ENCODE data around the gene ATP6V0E1.

The ATP6V0E1 gene

DNA sequence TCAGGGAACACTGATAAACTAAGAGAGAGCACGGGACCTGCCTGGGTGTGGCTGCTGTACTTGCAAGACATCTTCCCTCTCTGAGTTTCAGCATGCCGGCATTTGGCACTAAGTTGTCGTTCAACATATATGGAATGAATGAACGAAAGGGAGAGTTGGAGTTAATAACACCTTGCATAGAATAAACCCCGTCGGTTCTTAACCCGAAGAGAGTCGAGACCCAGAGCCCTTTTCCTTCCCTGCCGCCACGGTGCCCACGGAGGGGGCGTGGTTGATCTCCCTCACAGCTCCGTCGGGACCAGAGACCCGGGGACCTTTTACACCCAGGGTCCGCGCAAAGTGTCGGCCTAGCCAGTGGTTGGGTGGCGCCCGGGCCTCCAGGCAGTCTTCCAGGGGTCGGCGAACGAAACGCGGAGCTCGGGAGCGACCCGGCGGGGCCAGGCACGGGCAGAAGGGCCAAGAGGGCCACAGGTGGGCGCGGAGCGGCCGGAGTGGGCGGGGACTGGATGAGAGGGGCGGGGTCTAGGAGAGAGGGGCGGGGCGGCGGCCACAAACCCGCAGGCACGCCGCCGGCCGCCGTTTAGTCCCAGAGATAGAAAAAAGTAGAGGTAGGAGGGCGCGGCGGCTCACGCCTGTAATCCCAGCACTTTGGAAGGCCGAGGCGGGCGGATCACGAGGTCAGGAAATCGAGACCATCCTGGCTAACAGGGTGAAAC, 25.1 kb upstream of the ATP6V0E1 start (continued):
- TF ChIP-seq ZNF433 (tag by site-specific recombination; IDR thresholded peaks at IDR 0.05; ENCODE audit: low read depth) (no peak), KLF9 (tag by site-specific recombination; IDR thresholded peaks at IDR 0.05; ENCODE audit: low read depth) (peak; percentile 94), ZBTB8A (tag by site-specific recombination; IDR thresholded peaks at IDR 0.05) (peak; percentile 82), ZNF311 (tag by site-specific recombination; IDR thresholded peaks at IDR 0.05; ENCODE audit: borderline replicate concordance) (no peak), ZNF221 (tag by site-specific recombination; IDR thresholded peaks at IDR 0.05; ENCODE audit: borderline replicate concordance) (no peak), RBAK (tag by site-specific recombination; IDR thresholded peaks at IDR 0.05) (no peak), ZNF654 (tag by site-specific recombination; IDR thresholded peaks at IDR 0.05; ENCODE audit: low read depth) (no peak), KLF1 (tag by site-specific recombination; IDR thresholded peaks at IDR 0.05) (no peak), SP7 (tag by site-specific recombination; IDR thresholded peaks at IDR 0.05) (no peak), ZNF830 (tag by site-specific recombination; IDR thresholded peaks at IDR 0.05; ENCODE audit: low read depth) (no peak), BCL11B (tag by site-specific recombination; IDR thresholded peaks at IDR 0.05; ENCODE audit: low read depth) (no peak), OSR2 (tag by site-specific recombination; IDR thresholded peaks at IDR 0.05) (no peak), HOXA7 (CRISPR knock-in tag; IDR thresholded peaks at IDR 0.05; ENCODE audit: borderline replicate concordance) (no peak), SP2 (tag by site-specific recombination; IDR thresholded peaks at IDR 0.05) (no peak), ZNF658 (tag by site-specific recombination; IDR thresholded peaks at IDR 0.05) (no peak), ZNF19 (tag by site-specific recombination; IDR thresholded peaks at IDR 0.05; ENCODE audit: low read depth) (no peak), ZNF548 (tag by site-specific recombination; IDR thresholded peaks at IDR 0.05) (no peak), SCRT1 (tag by site-specific recombination; IDR thresholded peaks at IDR 0.05; ENCODE audit: borderline replicate concordance) (peak; percentile 86), ZNF623 (tag by site-specific recombination; IDR thresholded peaks at IDR 0.05) (no peak), ZBTB7A (tag by site-specific recombination; IDR thresholded peaks at IDR 0.05; ENCODE audit: low read depth) (no peak), GFI1B (tag by site-specific recombination; IDR thresholded peaks at IDR 0.05) (no peak), ZNF624 (tag by site-specific recombination; IDR thresholded peaks at IDR 0.05) (no peak), ZNF140 (tag by site-specific recombination; IDR thresholded peaks at IDR 0.05) (no peak)
- TF ChIP-seq, protein P1, sequence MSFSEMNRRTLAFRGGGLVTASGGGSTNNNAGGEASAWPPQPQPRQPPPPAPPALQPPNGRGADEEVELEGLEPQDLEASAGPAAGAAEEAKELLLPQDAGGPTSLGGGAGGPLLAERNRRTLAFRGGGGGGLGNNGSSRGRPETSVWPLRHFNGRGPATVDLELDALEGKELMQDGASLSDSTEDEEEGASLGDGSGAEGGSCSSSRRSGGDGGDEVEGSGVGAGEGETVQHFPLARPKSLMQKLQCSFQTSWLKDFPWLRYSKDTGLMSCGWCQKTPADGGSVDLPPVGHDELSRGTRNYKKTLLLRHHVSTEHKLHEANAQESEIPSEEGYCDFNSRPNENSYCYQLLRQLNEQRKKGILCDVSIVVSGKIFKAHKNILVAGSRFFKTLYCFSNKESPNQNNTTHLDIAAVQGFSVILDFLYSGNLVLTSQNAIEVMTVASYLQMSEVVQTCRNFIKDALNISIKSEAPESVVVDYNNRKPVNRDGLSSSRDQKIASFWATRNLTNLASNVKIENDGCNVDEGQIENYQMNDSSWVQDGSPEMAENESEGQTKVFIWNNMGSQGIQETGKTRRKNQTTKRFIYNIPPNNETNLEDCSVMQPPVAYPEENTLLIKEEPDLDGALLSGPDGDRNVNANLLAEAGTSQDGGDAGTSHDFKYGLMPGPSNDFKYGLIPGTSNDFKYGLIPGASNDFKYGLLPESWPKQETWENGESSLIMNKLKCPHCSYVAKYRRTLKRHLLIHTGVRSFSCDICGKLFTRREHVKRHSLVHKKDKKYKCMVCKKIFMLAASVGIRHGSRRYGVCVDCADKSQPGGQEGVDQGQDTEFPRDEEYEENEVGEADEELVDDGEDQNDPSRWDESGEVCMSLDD (tag by site-specific recombination; IDR thresholded peaks at IDR 0.05), result peak; percentile 27; the same call in 1 of the 2 replicates
- TF ChIP-seq, protein P2, sequence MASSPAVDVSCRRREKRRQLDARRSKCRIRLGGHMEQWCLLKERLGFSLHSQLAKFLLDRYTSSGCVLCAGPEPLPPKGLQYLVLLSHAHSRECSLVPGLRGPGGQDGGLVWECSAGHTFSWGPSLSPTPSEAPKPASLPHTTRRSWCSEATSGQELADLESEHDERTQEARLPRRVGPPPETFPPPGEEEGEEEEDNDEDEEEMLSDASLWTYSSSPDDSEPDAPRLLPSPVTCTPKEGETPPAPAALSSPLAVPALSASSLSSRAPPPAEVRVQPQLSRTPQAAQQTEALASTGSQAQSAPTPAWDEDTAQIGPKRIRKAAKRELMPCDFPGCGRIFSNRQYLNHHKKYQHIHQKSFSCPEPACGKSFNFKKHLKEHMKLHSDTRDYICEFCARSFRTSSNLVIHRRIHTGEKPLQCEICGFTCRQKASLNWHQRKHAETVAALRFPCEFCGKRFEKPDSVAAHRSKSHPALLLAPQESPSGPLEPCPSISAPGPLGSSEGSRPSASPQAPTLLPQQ (tag by site-specific recombination; IDR thresholded peaks at IDR 0.05), result no peak
- TF ChIP-seq, protein P3, sequence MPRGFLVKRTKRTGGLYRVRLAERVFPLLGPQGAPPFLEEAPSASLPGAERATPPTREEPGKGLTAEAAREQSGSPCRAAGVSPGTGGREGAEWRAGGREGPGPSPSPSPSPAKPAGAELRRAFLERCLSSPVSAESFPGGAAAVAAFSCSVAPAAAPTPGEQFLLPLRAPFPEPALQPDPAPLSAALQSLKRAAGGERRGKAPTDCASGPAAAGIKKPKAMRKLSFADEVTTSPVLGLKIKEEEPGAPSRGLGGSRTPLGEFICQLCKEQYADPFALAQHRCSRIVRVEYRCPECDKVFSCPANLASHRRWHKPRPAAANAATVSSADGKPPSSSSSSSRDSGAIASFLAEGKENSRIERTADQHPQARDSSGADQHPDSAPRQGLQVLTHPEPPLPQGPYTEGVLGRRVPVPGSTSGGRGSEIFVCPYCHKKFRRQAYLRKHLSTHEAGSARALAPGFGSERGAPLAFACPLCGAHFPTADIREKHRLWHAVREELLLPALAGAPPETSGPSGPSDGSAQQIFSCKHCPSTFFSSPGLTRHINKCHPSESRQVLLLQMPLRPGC (tag by site-specific recombination; IDR thresholded peaks at IDR 0.05), result no peak
- TF ChIP-seq, protein P4, sequence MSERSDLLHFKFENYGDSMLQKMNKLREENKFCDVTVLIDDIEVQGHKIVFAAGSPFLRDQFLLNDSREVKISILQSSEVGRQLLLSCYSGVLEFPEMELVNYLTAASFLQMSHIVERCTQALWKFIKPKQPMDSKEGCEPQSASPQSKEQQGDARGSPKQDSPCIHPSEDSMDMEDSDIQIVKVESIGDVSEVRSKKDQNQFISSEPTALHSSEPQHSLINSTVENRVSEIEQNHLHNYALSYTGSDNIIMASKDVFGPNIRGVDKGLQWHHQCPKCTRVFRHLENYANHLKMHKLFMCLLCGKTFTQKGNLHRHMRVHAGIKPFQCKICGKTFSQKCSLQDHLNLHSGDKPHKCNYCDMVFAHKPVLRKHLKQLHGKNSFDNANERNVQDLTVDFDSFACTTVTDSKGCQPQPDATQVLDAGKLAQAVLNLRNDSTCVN (tag by site-specific recombination; optimal IDR thresholded peaks at IDR 0.05), result peak; percentile 61

Measured in HEK293 (cell line).